ENCODE data around the gene FRMD4B. TPM values are rescaled to one million over a fixed set of nuclear protein-coding genes. Genes with fewer than 3 reads are reported as not detected.

Gene FRMD4B
- total RNA-seq, 4 donors from 2014 or later = 15.5 to 36.7 (median 26.0) TPM

GRCh38 chr3:69290430-69290829 is 95.5 kb downstream of the FRMD4B start:
- H3K27me3 ChIP-seq = no peaks in the 10 kb centered on the region
- peaks cover 0 to 3% (median 0%) of the 10 kb centered on the region in 4 donors for H3K4me1 ChIP-seq
- H3K36me3 ChIP-seq = no peaks in the 10 kb centered on the region
- DNase-seq = no peak
- intact Hi-C loops (cut with DNase I; ENCODE audit: low total_unique reads) = no loop called here
- 94% methylated on average over 3 of the region's 3 CpGs; no CpG with 5 or more reads in 1 of the 2 donors for WGBS, 2 donors (ENCODE audit: low coverage in 1 of 2)
- TF ChIP-seq CTCF (IDR thresholded peaks at IDR 0.05) = no peak
- no peak for TF ChIP-seq EP300 (IDR thresholded peaks at IDR 0.05; ENCODE audit: low read depth)
- no peak for TF ChIP-seq POLR2A (IDR thresholded peaks at IDR 0.05)
- TF ChIP-seq POLR2AphosphoS5 (IDR thresholded peaks at IDR 0.05) = no peak
- no peak overlapping the region for H3K4me3 ChIP-seq
- H3K9me3 ChIP-seq = no peaks in the 10 kb centered on the region
- in situ Hi-C loops (cut with MboI; ENCODE audit: low pct_ligation_motif_present in 1 of 4, low pct_unique_long_range_greater_than_20kb in 1 of 4, low sequenced_read_pairs in 3 of 4) = no loop called here
- no peak overlapping the region for H3K27ac ChIP-seq

GRCh38 chr3:69290006-69290405 is 95.9 kb downstream of the FRMD4B start:
- no peak for DNase-seq
- peaks cover 0 to 3% (median 0%) of the 10 kb centered on the region in 4 donors for H3K4me1 ChIP-seq
- no peak overlapping the region for H3K4me3 ChIP-seq
- WGBS, 2 donors (ENCODE audit: low coverage in 1 of 2) = 90 to 95% methylated on average over 2 to 5 of the region's 5 CpGs
- no peak overlapping the region for H3K27ac ChIP-seq
- H3K36me3 ChIP-seq = no peaks in the 10 kb centered on the region
- intact Hi-C loops (cut with DNase I; ENCODE audit: low total_unique reads) (no loop called here), in situ Hi-C loops (cut with MboI; ENCODE audit: low pct_ligation_motif_present in 1 of 4, low pct_unique_long_range_greater_than_20kb in 1 of 4, low sequenced_read_pairs in 3 of 4) (no loop called here)
- no peaks in the 10 kb centered on the region for H3K9me3 ChIP-seq
- no peak for TF ChIP-seq EP300 (IDR thresholded peaks at IDR 0.05; ENCODE audit: low read depth)
- TF ChIP-seq POLR2A (IDR thresholded peaks at IDR 0.05) = no peak
- no peak for TF ChIP-seq CTCF (IDR thresholded peaks at IDR 0.05)
- TF ChIP-seq POLR2AphosphoS5 (IDR thresholded peaks at IDR 0.05) = no peak
- H3K27me3 ChIP-seq = no peaks in the 10 kb centered on the region

- in situ Hi-C loops (cut with MboI; ENCODE audit: low pct_ligation_motif_present in 1 of 4, low pct_unique_long_range_greater_than_20kb in 1 of 4, low sequenced_read_pairs in 3 of 4) = no loop called here
- no peak for DNase-seq
These were observed 97.6 kb downstream of the FRMD4B start for GRCh38 chr3:69288161-69288895.

More at GRCh38 chr3:69288161-69288895, 97.6 kb downstream of the FRMD4B start:
- intact Hi-C loops (cut with DNase I; ENCODE audit: low total_unique reads) = no loop called here
- Histone ChIP-seq H3K4me3 (no peak overlapping the region), H3K36me3 (no peaks in the 10 kb centered on the region), H3K27ac (no peak overlapping the region), H3K4me1 (no peaks in the 10 kb centered on the region), H3K9me3 (no peaks in the 10 kb centered on the region), H3K27me3 (no peaks in the 10 kb centered on the region)
- TF ChIP-seq POLR2A (IDR thresholded peaks at IDR 0.05) (no peak), EP300 (IDR thresholded peaks at IDR 0.05; ENCODE audit: low read depth) (no peak), CTCF (IDR thresholded peaks at IDR 0.05) (no peak), POLR2AphosphoS5 (IDR thresholded peaks at IDR 0.05) (no peak)
- 71 to 77% methylated on average over 4 to 12 of the region's 12 CpGs for WGBS, 2 donors (ENCODE audit: low coverage in 1 of 2)

Data from transverse colon (tissue), 4 donors.